Iris pigment epithelial cell (primary cell): ENCODE results near the gene LAMA4.

Source experiments
- DNase-seq: peaks from one replicate; pipeline ENCODE4 v3.0.0-alpha.2; 2011; ENCODE audit warnings: low read depth

The LAMA4 gene

DNA sequence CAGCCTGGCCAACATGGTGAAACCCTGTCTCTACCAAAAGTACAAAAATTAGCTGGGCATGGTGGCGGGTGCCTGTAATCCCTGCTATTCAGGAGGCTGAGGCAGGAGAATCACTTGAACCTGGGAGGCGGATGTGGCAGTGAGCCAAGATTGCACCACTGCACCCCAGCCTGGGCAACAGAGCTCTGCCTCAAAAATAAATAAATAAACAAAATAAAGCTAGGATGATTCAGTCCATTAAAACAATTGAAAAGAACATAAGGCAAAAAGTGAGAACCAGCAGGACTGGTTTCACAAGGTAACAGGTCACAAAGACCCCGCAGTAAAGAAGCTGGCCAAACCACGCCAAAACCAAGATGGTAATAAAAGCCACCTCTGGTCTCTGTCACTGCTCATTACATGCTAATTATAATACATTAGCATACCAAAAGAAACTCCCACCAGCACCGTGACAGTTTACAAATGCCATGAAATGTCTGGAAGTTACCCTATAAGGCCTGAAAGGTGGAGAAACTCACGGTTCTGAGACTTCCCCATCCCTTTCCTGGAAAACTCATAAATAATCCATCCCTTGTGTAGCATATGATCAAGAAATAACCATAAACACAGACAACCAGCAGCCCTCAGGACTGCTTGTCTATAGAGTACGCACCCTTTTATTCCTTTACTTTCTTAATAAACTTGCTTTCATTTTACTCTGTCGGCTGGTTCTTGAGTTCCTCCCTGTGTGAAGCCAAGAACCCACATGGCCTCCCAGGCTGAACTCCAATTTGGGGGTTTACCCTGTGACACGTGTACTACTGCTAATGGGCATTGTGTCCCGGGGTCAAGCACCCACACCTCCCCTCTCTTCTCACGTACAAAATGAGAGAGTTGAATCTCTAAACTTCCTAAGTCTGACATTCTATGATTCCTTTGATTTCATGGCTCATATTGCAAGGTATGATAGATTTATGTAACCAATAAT, 10.2 kb downstream of the LAMA4 start:
- no peak for DNase-seq

GRCh38 chr6:112241820-112242429, 12.4 kb downstream of the LAMA4 start:
- DNase-seq: no peak

- peak; percentile 94 for DNase-seq
Observed at GRCh38 chr6:112237595-112237994, 16.8 kb downstream of the LAMA4 start.

DNA sequence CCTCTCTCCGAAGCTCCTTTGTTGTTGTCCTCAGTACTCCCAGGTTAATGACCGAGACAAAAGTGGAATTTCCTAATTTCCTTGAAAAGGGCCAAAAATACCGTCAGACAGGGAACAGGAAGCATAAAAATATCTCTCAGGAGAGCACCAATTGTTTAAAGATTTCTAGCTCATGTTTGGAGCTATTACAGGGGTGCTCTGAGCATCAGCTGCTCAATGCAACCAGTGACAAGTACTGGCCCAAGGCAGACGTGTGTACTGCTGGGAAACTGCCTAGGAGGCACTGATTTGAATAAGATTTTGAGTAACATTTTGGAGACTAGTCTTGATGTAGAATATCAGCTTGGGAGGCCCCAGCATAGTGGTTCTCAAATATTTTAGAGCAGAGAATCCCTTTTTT, 17.3 kb downstream of the LAMA4 start:
- no peak for DNase-seq

GRCh38 chr6:112235956-112236355, 18.4 kb downstream of the LAMA4 start:
- DNase-seq: peak; percentile 97

DNA sequence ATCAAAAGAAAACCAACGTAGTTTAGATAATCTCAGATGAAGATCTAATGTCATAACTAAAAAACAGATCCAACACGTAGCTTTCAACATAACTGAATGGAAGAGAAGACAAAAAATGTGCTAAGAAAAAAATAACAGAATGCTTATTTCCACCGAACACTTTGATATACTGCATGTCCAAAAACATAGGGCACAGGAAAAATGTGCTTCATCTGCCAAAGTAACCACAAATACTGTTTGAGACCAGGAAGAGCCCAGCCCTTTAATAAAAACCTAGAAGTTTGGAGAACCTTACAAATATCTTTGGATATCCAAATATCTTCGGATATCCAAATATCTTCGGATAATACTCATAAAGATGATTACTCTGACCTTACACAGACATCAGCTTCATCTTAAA, 19.8 kb downstream of the LAMA4 start:
- peak; percentile 57 for DNase-seq

DNA sequence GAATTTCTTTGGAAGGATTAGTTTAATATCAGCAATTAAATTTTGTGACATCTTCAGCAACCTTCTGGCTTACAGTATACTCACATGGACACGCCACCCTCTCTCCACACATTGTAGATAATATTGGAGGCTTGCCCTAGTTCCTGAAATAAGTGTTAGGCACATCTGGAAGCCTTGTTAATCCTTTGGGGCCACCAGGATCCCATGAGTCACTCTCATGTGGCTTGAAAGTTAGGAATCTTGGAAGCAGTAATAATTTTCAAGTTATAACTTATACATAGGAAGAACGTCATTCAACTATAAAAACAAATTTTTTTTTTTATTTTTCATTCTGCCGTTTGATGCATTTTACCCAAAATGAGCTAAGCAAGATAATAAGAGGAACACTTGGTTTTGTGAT, 20.5 kb downstream of the LAMA4 start:
- peak; percentile 60 for DNase-seq

DNA sequence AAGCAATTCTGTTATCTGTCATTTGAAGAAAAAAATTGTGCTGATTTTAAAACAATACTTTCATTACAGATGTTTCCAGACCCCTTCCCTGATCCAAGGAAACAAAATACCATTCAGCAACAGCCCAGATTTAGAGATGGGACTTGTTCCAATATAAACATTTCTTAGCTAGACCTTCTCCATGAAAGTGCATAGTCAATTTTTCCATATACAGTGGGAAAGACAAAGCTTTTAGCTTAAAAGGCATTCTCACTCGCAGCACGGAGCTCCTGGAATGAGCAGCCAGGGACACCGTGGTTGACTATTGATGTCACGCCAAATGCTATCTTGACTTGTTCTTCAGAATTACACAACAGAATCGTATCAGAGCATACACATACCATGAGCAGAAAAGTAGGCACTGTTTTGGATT, 21.5 kb downstream of the LAMA4 start:
- DNase-seq: peak; percentile 85

- DNase-seq: peak; percentile 58
Observed at GRCh38 chr6:112231594-112232060, 22.7 kb downstream of the LAMA4 start.

DNA sequence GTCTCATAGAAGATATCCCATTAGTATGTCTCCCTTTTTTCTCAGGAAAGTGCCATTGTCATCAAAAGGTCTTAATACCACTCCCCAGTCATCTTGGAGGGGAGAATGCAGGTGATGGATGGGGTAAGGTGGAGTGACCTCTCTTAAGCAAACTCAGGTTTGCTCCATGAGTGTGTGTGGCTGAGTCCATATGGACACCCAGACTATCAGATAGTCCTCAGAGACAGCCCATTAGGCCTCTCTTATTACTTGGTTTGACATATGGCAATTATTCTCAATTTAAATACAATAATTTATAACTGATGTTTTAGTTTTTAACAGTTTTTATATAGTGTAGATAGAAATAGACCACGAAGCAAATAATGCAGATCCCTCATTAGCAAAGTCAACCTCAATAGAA, 23.2 kb downstream of the LAMA4 start:
- DNase-seq: no peak

DNA sequence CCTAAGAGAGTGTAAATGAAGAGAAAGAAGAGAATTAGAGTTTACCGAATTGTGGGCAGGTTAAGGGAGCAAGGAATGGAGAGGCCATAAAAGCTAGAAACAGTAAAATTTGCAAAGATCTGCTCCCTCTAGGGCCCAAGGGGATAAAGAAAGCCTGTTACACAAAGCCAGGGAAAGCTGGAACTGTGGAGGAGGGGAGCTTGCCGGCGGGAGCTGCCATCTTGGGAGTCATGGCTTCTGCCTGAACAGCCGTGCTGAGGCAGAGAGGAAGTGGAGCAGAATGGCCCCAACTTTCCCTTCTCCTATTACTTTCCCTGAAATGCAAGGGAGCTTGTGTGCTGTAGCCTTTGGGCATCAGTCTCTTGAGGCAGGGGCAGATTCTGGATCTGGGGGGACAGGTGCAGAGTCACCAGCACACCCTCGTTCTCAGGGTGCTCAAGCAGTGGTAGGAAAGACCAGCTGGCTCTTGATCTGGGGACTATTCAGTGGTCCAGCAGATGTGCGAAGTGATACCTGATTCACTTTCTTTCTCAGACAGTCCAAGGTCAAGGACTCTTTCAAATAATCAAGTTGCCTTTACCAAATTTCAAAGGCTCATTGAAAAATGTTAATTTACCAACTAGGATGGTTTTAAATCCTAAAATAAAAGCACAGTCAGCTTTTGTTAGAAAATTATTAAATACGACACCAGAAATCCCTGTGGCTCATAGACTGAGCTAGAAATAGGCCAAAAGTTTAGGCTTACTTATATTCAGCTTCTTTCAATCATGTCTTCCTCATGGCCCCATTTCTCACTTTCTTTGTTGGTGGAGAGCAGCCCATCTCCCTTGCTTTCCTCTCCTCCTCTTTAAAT, 25.7 kb downstream of the LAMA4 start:
- no peak for DNase-seq

DNA sequence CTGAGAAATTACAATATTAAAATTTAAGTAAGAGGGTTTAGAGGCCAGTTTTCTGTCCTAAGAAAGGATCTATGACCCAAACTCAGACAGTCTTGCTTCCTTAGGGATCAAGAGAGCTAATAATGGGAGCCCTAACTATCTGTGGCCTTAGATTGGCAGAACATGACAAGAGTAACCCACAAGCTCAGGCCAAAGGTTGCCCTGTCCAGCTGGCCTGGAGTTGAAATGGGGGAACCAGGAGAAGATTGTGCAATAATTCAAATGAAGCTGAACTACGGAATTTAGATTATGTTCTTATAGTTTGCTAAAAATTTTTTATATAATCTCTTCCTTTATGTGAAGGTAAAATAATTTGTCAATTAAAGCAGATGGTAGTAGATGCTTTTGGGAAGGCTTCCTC, 26.4 kb downstream of the LAMA4 start:
- no peak for DNase-seq

GRCh38 chr6:112227411-112227810, 27.0 kb downstream of the LAMA4 start:
- DNase-seq: peak; percentile 53

DNA sequence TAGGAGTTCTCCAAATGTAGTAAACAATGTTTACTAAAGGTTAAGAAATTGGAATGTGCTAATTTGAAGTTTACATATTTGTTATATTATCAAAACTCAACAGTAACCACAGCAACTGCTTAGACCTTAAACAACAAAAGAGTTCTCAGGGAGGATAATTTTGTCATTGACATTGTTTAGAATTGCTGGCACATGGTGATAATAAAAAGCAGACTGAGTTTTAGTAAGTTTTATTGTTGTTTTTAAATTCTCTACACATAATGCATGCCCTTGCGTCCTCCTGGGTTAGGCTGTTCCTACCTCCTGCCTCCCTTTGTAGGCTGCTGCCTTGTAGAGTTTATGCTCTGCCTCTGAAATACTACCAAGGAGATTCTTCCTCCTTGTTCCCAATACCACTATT, 28.7 kb downstream of the LAMA4 start:
- DNase-seq: peak; percentile 57

DNA sequence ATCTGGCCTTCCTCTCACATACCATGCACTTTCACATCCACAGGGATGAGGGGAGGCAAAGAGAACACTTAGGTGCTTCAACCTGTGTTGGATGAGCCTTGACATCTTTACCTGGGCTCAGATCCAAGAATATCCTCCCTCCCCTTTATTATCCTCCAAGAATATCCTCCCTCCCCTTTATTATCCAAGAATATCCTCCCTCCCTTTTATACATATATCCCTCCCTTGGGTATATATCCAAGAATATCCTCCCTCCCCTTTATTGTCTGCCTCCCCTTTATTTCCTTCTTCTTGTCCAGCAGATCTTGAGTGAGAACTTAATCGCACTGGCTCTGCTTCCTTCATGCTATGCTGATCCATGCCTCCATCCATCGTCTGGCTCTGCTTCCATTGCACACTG, 30.3 kb downstream of the LAMA4 start:
- no peak for DNase-seq

- peak; percentile 93 for DNase-seq
Observed at GRCh38 chr6:112223070-112223861, 31.1 kb downstream of the LAMA4 start.

- peak; percentile 88 for DNase-seq
Observed at GRCh38 chr6:112221981-112222852, 32.1 kb downstream of the LAMA4 start.

GRCh38 chr6:112221561-112221960, 32.8 kb downstream of the LAMA4 start:
- DNase-seq: peak; percentile 61

- peak; percentile 53 for DNase-seq
Observed at GRCh38 chr6:112218563-112218962, 35.8 kb downstream of the LAMA4 start.
